Mucosa of descending colon (tissue), 3 donors: ENCODE measurements around the gene SEMA6C. TPM values are rescaled to one million over a fixed set of nuclear protein-coding genes. Genes with fewer than 3 reads are reported as not detected.

ENCODE experiments used
- ATAC-seq: fragments of 200-7000 bp; cut with Tn5 transposase; one replicate; pipeline ENCODE4 v1.9.1; 2020; ENCODE audit warnings: mild to moderate bottlenecking, moderate library complexity
- DNase-seq, 3 donors: peaks; one replicate each; pipeline ENCODE4 v3.0.0-alpha.2; 2020
- H3K36me3 ChIP-seq: fragments of 200-600 bp; one replicate; pipeline ENCODE4 v1.8.0; 2021; ENCODE audit warnings: low read depth, mild to moderate bottlenecking
- H3K4me1 ChIP-seq: fragments of 200-600 bp; one replicate; pipeline ENCODE4 v1.8.0; 2021; ENCODE audit warnings: low read depth, mild to moderate bottlenecking
- H3K4me3 ChIP-seq: fragments of 200-600 bp; one replicate; pipeline ENCODE4 v1.8.0; 2021; ENCODE audit warnings: mild to moderate bottlenecking
- H3K9me3 ChIP-seq: fragments of 200-600 bp; one replicate; pipeline ENCODE4 v1.8.0; 2021; ENCODE audit warnings: mild to moderate bottlenecking
- intact Hi-C, 2 donors: fragments of 100-400 bp; cut with DNase I in 1 of 2; cut with micrococcal nuclease in 1 of 2; formaldehyde crosslinking; loops; one replicate each; pipeline versions ENCODE4 v1.11.0 to v1.11.1; 2022; cut with DNase I, micrococcal nuclease
- total RNA-seq, 3 donors: library from RNA; stranded (reverse); fragmentation: NEBNext Ultra II Directional in 2 of 3; extraction: Animal tissue kit (Norgen Biotek cat#: 25700) in 2 of 3; gene quantifications; one replicate each; pipeline versions ENCODE4 v1.2.1 to v1.2.4, GENCODE V29; 2021 to 2023
- TF ChIP-seq, protein P1 (sequence below): fragments of 200-600 bp; IDR thresholded peaks from one replicate; pipeline ENCODE4 v1.8.0; 2022; ENCODE audit warnings: antibody characterized with exemption, mild to moderate bottlenecking
- donor health status: DM: no; HTN: no; CAD: no; lungs with moderate emphysema.
- donor health status: DM: no; HTN: no; CAD: no.
- donor health status: DM: no; HTN: yes; CAD: no.

Gene SEMA6C
- total RNA-seq, 3 donors from 2014 or later, result 1.9 to 9.3 (median 4.3) TPM

DNA sequence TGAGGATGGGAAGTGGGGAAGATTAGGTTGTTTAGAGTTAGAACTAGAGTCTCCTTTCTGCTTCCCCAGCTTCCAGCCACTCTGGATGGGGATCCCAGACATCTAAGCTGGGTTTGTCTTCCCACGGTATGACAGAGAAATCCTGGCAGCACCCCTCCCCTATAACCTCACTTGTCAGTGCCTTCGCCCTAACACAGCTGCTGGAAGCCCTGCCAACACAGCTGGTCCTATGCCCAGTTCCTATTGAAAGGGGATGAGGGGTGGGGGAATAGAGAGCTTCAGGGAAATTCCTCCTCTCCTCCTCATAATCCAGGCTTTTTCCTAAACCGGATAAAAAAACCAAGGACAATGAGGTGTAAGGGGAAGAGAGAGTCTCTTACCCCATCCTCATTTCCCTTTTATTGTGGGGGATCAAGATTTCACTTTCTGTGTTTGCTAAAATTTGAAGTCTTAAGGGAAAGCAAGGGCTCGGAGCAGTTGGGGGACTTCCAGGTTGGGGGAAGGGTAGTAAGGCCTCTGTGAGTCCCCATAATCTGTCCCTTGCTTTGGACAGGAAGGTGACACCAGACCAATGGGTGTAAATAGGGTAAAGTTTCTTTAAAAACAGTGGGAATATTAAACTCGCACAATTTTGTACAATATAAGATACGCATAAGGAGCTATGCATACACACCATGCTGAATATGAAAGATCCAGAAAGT is 28.8 kb upstream of the SEMA6C start:
- Histone ChIP-seq H3K36me3 (peaks cover 8% of the 10 kb centered on the region), H3K4me1 (no peaks in the 10 kb centered on the region), H3K4me3 (no peak overlapping the region), H3K9me3 (no peaks in the 10 kb centered on the region)
- TF ChIP-seq, protein P1, sequence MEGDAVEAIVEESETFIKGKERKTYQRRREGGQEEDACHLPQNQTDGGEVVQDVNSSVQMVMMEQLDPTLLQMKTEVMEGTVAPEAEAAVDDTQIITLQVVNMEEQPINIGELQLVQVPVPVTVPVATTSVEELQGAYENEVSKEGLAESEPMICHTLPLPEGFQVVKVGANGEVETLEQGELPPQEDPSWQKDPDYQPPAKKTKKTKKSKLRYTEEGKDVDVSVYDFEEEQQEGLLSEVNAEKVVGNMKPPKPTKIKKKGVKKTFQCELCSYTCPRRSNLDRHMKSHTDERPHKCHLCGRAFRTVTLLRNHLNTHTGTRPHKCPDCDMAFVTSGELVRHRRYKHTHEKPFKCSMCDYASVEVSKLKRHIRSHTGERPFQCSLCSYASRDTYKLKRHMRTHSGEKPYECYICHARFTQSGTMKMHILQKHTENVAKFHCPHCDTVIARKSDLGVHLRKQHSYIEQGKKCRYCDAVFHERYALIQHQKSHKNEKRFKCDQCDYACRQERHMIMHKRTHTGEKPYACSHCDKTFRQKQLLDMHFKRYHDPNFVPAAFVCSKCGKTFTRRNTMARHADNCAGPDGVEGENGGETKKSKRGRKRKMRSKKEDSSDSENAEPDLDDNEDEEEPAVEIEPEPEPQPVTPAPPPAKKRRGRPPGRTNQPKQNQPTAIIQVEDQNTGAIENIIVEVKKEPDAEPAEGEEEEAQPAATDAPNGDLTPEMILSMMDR, result no peak
- intact Hi-C loops, result no loop called here
- DNase-seq (no peak), ATAC-seq (no peak)

DNA sequence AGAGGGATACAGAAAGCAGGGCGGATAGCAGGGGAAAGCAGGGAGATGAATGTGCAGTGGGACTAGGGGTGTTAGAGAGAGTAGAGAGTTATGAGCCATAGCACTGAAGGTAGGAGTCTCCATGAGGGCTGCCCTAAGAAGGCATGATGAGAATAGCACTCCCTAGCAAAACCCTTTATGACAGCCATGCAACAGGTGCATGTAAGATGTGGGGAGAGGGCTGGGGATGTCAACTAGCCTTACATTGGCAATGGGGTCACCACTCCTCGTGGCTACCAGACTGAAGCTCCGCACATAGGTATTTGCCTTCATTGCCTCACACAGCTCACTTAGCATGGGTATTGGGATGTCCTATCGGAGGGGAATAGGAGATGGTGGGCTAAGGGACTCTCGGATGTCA is 24.8 kb upstream of the SEMA6C start:
- Histone ChIP-seq H3K9me3 (no peaks in the 10 kb centered on the region), H3K4me3 (no peak overlapping the region), H3K36me3 (no peaks in the 10 kb centered on the region), H3K4me1 (peaks cover 7% of the 10 kb centered on the region)
- ATAC-seq, result no peak
- TF ChIP-seq, protein P1, result no peak
- no peak for DNase-seq
- intact Hi-C loops, result no loop called here

DNA sequence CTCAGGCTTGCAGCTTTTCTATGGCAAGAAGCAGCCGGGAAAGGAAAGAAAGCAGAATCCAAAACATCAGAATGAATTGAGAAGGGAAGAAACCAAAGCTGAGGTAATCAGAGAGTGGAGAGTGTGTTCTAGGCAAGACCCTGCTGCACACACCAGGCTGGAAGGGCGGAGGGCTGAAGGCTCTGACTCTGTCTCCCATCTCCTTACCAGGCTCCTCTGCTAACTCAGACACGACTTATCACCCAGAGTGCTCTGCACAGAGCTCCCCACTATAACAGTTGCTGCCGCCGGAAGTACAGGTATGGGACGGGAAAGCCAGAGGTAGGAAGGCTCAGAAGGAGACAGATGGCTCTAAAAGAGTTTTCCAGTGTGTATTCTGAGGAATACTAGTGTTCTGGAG is 20.7 kb upstream of the SEMA6C start:
- TF ChIP-seq, protein P1, result no peak
- Histone ChIP-seq H3K4me3 (no peak overlapping the region), H3K36me3 (no peaks in the 10 kb centered on the region), H3K9me3 (no peaks in the 10 kb centered on the region), H3K4me1 (peaks cover 11% of the 10 kb centered on the region)
- DNase-seq (no peak), ATAC-seq (no peak)
- intact Hi-C loops, result no loop called here

DNA sequence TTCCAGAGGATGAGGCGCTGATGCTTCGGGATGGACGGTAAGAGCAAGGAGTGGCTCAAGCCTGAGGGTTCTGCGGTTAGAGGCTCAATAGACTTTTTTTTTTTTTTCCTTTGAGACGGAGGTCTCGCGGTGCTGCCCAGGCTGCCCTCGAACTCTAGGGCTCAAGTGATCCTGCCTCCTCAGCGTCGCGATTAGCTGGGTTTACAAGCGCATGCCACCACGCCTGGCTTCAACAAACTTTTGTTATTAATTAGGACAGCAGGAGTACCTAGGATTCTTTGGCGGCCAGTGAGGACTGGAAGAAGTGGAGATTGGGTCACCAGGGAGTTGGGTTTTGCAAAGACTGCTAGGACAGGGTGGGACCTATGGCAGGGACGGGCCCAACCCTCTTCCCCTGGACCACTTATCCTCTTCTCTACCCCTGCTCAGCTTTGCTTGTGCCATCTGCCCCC is 20.1 kb upstream of the SEMA6C start:
- intact Hi-C loops, result no loop called here
- Histone ChIP-seq H3K4me1 (peaks cover 11% of the 10 kb centered on the region), H3K9me3 (no peaks in the 10 kb centered on the region), H3K4me3 (peak overlapping the region; percentile 42), H3K36me3 (no peaks in the 10 kb centered on the region)
- no peak for DNase-seq
- TF ChIP-seq, protein P1, result no peak
- ATAC-seq, result peak; percentile 24

DNA sequence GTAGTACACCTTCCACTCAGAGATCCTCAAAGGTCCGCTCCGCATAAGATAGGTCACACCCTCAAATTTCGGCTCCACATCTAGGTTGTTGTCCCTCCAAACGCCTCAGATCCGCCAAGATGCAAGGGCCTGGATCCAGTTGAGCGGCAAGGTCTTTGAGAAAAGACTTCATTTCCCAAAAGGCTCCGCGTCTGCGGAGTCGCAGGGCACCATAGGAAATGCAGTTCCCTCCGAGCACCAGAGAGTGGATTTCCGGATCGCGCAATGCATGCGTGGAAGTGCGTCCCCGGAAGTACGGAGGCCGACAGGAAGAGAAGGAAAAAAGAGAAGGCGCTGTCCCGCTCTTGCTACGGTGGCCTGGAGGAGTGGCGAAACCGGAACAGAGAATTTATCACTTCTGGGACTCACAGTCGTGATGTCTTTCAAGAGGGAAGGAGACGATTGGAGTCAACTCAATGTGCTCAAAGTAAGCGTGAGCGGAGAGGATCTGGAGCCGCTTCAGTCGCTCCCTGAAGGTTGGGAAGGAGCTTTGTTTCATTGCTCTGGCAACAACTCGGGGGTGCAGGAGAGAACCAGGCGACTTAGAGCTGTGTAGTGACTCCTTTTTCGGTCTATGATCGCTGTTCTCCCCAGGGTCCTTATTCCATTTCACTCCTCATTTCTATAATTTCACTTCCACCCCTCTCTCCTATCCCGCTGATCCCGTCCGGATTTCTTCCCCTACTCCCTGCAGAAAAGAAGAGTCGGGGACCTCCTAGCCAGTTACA is 19.5 kb upstream of the SEMA6C start, which contains the start of the genes LYSMD1 and SCNM1:
Gene LYSMD1 (minus strand): TSS at position 165 of the 767 bp plus-strand sequence. CDS start 644 bp downstream, outside the sequence.
Gene SCNM1 (plus strand): TSS at position 407 of the 767 bp plus-strand sequence. CDS start 9 bp downstream, at position 416.
- DNase-seq, result peak; percentile 95 to 99 (median 97)
- Histone ChIP-seq H3K4me1 (peaks cover 11% of the 10 kb centered on the region), H3K9me3 (no peaks in the 10 kb centered on the region), H3K36me3 (no peaks in the 10 kb centered on the region), H3K4me3 (peak within 1 kb of the TSS; percentile 42)
- intact Hi-C loops, result no loop called here
- ATAC-seq, result peak; percentile 98
- TF ChIP-seq, protein P1, result no peak
